IMR-90 (cell line): ENCODE results near the gene ZNF518B. TPM values are rescaled to one million over a fixed set of nuclear protein-coding genes. Genes with fewer than 3 reads are reported as not detected.

Experiments used
- ATAC-seq: fragments of 200-7000 bp; cut with Tn5 transposase; 2 replicates; pipeline ENCODE4 v1.9.1; 2020; ENCODE audit warnings: low read depth, mild to moderate bottlenecking, moderate library complexity
- BruUV-seq: library from RNA; stranded (reverse); fragments of 400-500 nt; replicated peaks from 2 replicates; lab custom pipeline; 2021; lab: Mats Ljungman, UMichigan
- CTCF ChIA-PET: fragments of 300-600 bp; formaldehyde crosslinking; extraction: SDS; loops from one replicate; lab custom pipeline; 2021; ENCODE audit warnings: antibody characterized with exemption; lab: Yijun Ruan, JAX
- POLR2A ChIA-PET: fragments of 300-600 bp; sonication (Branson Sonifier 250); formaldehyde crosslinking; loops from one replicate; lab custom pipeline; 2022; ENCODE audit warnings: antibody characterized with exemption; ENCODE audit not compliant: unreplicated experiment; lab: Charles Lee
- DNase-seq: peaks from one replicate; pipeline ENCODE4 v3.0.0; 2013
- H2AFZ ChIP-seq: replicated peaks from 2 replicates; pipeline ENCODE3; 2013; ENCODE audit warnings: low read length, mild to moderate bottlenecking; ENCODE audit not compliant: poor library complexity
- H2AK5ac ChIP-seq: 2 replicates; pipeline ENCODE4 v1.6.1; 2013; ENCODE audit warnings: low read depth, low read length, inconsistent platforms
- H2AK9ac ChIP-seq: replicated peaks from 2 replicates; pipeline ENCODE3; 2013; ENCODE audit warnings: mild to moderate bottlenecking, low read depth, low read length, moderate library complexity; ENCODE audit not compliant: poor library complexity
- H2BK120ac ChIP-seq: 2 replicates; pipeline ENCODE4 v1.6.1; 2013; ENCODE audit warnings: low read depth, low read length, inconsistent platforms
- H2BK15ac ChIP-seq: 3 replicates; pipeline ENCODE4 v1.6.1; 2013; ENCODE audit warnings: low read depth, low read length, inconsistent platforms
- H2BK20ac ChIP-seq: 2 replicates; pipeline ENCODE4 v1.6.1; 2013; ENCODE audit warnings: low read depth, mild to moderate bottlenecking, inconsistent platforms, low read length, moderate library complexity
- H2BK5ac ChIP-seq: 2 replicates; pipeline ENCODE4 v1.6.1; 2013; ENCODE audit warnings: mild to moderate bottlenecking, low read depth, low read length, inconsistent platforms; ENCODE audit not compliant: poor library complexity, severe bottlenecking
- H3K14ac ChIP-seq: replicated peaks from 2 replicates; pipeline ENCODE4 v1.6.1; 2013; ENCODE audit warnings: low read depth, low read length, inconsistent platforms
- H3K18ac ChIP-seq: 2 replicates; pipeline ENCODE4 v1.6.1; 2013; ENCODE audit warnings: low read depth, low read length, control low read depth
- H3K23ac ChIP-seq: 2 replicates; pipeline ENCODE4 v1.6.1; 2013; ENCODE audit warnings: low read depth, low read length, inconsistent platforms
- H3K27ac ChIP-seq: 2 replicates; pipeline ENCODE4 v1.5.1; 2013; ENCODE audit warnings: mild to moderate bottlenecking, control low read depth, low read length; ENCODE audit not compliant: insufficient read depth
- H3K27me3 ChIP-seq: 2 replicates; pipeline ENCODE4 v1.6.1; 2013; ENCODE audit warnings: low read length; ENCODE audit not compliant: control insufficient read depth, insufficient read depth
- H3K36me3 ChIP-seq: 2 replicates; pipeline ENCODE4 v1.6.1; 2013; ENCODE audit warnings: low read length, mixed read lengths; ENCODE audit not compliant: control insufficient read depth, insufficient read depth
- H3K4ac ChIP-seq: 2 replicates; pipeline ENCODE4 v1.6.1; 2013; ENCODE audit warnings: low read depth, low read length, inconsistent platforms
- H3K4me1 ChIP-seq: 2 replicates; pipeline ENCODE4 v1.6.1; 2013; ENCODE audit warnings: low read length, mixed read lengths; ENCODE audit not compliant: control insufficient read depth, insufficient read depth
- H3K4me2 ChIP-seq: 2 replicates; pipeline ENCODE4 v1.6.1; 2013; ENCODE audit warnings: low read depth, mild to moderate bottlenecking, control low read depth, low read length, moderate library complexity
- H3K4me3 ChIP-seq: 2 replicates; pipeline ENCODE4 v1.5.1; 2013; ENCODE audit warnings: low read depth, mild to moderate bottlenecking, control low read depth, low read length, moderate library complexity; ENCODE audit not compliant: insufficient read depth
- H3K56ac ChIP-seq: 2 replicates; pipeline ENCODE4 v1.6.1; 2013; ENCODE audit warnings: low read length, inconsistent platforms; ENCODE audit not compliant: insufficient read depth; ENCODE audit errors: extremely low read depth
- H3K79me1 ChIP-seq, 2 experiments: 2 replicates each; pipeline ENCODE4 v1.6.1; 2013; ENCODE audit warnings: low read length in 2 of 2, inconsistent platforms in 1 of 2, low read depth in 1 of 2
- H3K9ac ChIP-seq: 2 replicates; pipeline ENCODE4 v1.6.1; 2013; ENCODE audit warnings: low read depth, low read length, control low read depth
- H3K9me1 ChIP-seq: 2 replicates; pipeline ENCODE4 v1.6.1; 2013; ENCODE audit warnings: low read length, inconsistent platforms; ENCODE audit not compliant: insufficient read depth
- H3K9me3 ChIP-seq: 2 replicates; pipeline ENCODE4 v1.6.1; 2013; ENCODE audit warnings: low read length; ENCODE audit not compliant: control insufficient read depth, insufficient read depth
- H4K20me1 ChIP-seq: 2 replicates; pipeline ENCODE4 v1.6.1; 2013; ENCODE audit warnings: low read length, inconsistent platforms; ENCODE audit not compliant: insufficient read depth
- H4K5ac ChIP-seq: 2 replicates; pipeline ENCODE4 v1.6.1; 2013; ENCODE audit warnings: mild to moderate bottlenecking, low read depth, low read length, control low read depth
- H4K8ac ChIP-seq, 2 experiments: 2 replicates each; pipeline ENCODE4 v1.6.1; 2013; ENCODE audit warnings: low read depth in 2 of 2, low read length in 2 of 2, control low read depth in 1 of 2, inconsistent platforms in 1 of 2
- H4K91ac ChIP-seq: 2 replicates; pipeline ENCODE4 v1.6.1; 2013; ENCODE audit warnings: low read depth, low read length, inconsistent platforms; ENCODE audit not compliant: insufficient read depth
- BHLHE40 ChIP-seq: fragments of 150-350 bp; IDR thresholded peaks from 2 replicates; pipeline ENCODE4 v1.6.1; 2016; ENCODE audit warnings: mild to moderate bottlenecking, low read depth, low read length
- POLR2A ChIP-seq: IDR thresholded peaks from 2 replicates; pipeline ENCODE4 v1.6.1; 2012; ENCODE audit warnings: mild to moderate bottlenecking, low read depth, low read length
- RFX5 ChIP-seq: IDR thresholded peaks from 2 replicates; pipeline ENCODE4 v1.8.0; 2012; ENCODE audit warnings: low read depth, mild to moderate bottlenecking, low read length, moderate library complexity
- WGBS, 2 experiments: methylation state at CpG; one replicate each; pipeline versions ENCODE4 v1.1.5 to v1.1.7; 2013; ENCODE audit warnings: missing lambda C conversion rate in 2 of 2; ENCODE audit not compliant: insufficient read length in 1 of 2; ENCODE audit errors: extremely low coverage in 2 of 2; 5-methylcytosine and 5-hydroxymethylcytosine counted together
- dilution Hi-C: fragments of 300-500 bp; cut with HindIII; formaldehyde crosslinking; loops from one replicate; pipeline ENCODE4 v1.14.3; 2018; ENCODE audit warnings: low sequenced_read_pairs; ENCODE audit not compliant: unreplicated experiment
- in situ Hi-C: fragments of 300-500 bp; cut with MboI; formaldehyde crosslinking; loops from 3 replicates; pipeline ENCODE4 v1.14.3; 2019; ENCODE audit warnings: low sequenced_read_pairs, inconsistent platforms, mixed read lengths
- intact Hi-C: fragments of 100-400 bp; cut with micrococcal nuclease; formaldehyde crosslinking; loops from 2 replicates; pipeline ENCODE4 v1.10.0; 2022
- polyA plus RNA-seq, 3 experiments: library from polyadenylated mRNA; depleted of rRNA; stranded (reverse); fragments of >200 nt; gene quantifications; 2 replicates each; pipeline ENCODE4 v1.2.3, GENCODE V29; 2012; ENCODE audit warnings: low replicate concordance in 1 of 3
- total RNA-seq: library from RNA; depleted of rRNA; stranded (reverse); fragments of >200 nt; gene quantifications from 2 replicates; pipeline ENCODE4 v1.2.3, GENCODE V29; 2012

Gene ZNF518B
- total and polyA plus RNA-seq, 2 of the 4 experiments (the other 2 are of a cell fraction), result 7.3 to 56.8 TPM

- dilution Hi-C loops, result no loop called here
- DNase-seq, result no peak
- CTCF ChIA-PET, result interaction anchor here (1.0 to 2.0 kb wide), 4 partner anchors 13 to 90 kb away, joined by 3 to 10 read pairs (median 6); no protein-coding TSS in a partner anchor
Measured at GRCh38 chr4:10461850-10462400, 4.7 kb upstream of the ZNF518B start.

More at GRCh38 chr4:10461850-10462400, 4.7 kb upstream of the ZNF518B start:
- WGBS, 2 experiments, result 37% methylated on average over 14 of the region's 27 CpGs; no CpG with 5 or more reads in 1 of the 2 experiments
- Histone ChIP-seq H2AK5ac (no peak overlapping the region), H2BK20ac (no peak overlapping the region), H2BK15ac (no peak overlapping the region), H2AK9ac (peak overlapping the region; percentile 15), H3K27me3 (peaks cover 13% of the 10 kb centered on the region), H3K23ac (no peak overlapping the region), H3K4me1 (no peaks in the 10 kb centered on the region), H3K27ac (no peak overlapping the region), H3K36me3 (no peaks in the 10 kb centered on the region), H2BK120ac (no peak overlapping the region), H3K9me1 (no peaks in the 10 kb centered on the region), H3K4ac (no peak overlapping the region), H3K79me1 (no peaks in the 10 kb centered on the region), H2BK5ac (no peak overlapping the region), H4K20me1 (no peaks in the 10 kb centered on the region), H3K56ac (no peak overlapping the region), H3K4me3 (peak overlapping the region; percentile 36; the same call in 1 of the 2 replicates), H4K91ac (no peak overlapping the region), H4K5ac (no peak overlapping the region), H3K14ac (no peak overlapping the region), H4K8ac (no peak overlapping the region), H3K9ac (no peak overlapping the region), H3K9me3 (peaks cover 7% of the 10 kb centered on the region; the same call in 1 of the 2 replicates), H2AFZ (peak overlapping the region; percentile 91), H3K4me2 (peak overlapping the region; percentile 69), H3K18ac (no peak overlapping the region)
- POLR2A ChIA-PET, result no interaction called here
- TF ChIP-seq POLR2A (no peak), BHLHE40 (no peak), RFX5 (no peak)
- intact Hi-C loops, result no loop called here
- in situ Hi-C loops, result no loop called here
- BruUV-seq, result no TSS peak
- ATAC-seq, result no peak
